GM11168 (cell line): Measurements from ENCODE around the gene F8A3.
"Not testable (repeated sequence)": the region's sequence is repeated elsewhere in the genome, so short reads cannot be mapped to it uniquely, and the experiment has no call there.

Experiments used
- in situ Hi-C: fragments of 300-500 bp; cut with MboI; formaldehyde crosslinking; loops from one replicate; pipeline ENCODE4 v1.12.0; 2022; ENCODE audit warnings: low sequenced_read_pairs; ENCODE audit not compliant: unreplicated experiment

Gene F8A3

GRCh38 chrX:155458471-155458870, at the start of gene F8A3:
F8A3 (minus strand) TSS chrX:155458620; CDS start chrX:155458600, 20 bp downstream.
- in situ Hi-C loops = not testable (repeated sequence)

GRCh38 chrX:155505296-155505695, 46.9 kb upstream of the F8A3 start:
- in situ Hi-C loops = no loop called here

- in situ Hi-C loops = not testable (repeated sequence)
These were observed 36.7 kb upstream of the F8A3 start for GRCh38 chrX:155495134-155495533.

- in situ Hi-C loops = not testable (repeated sequence)
These were observed 33.0 kb upstream of the F8A3 start for GRCh38 chrX:155491421-155491820.

- in situ Hi-C loops = not testable (repeated sequence)
These were observed 18.7 kb upstream of the F8A3 start for GRCh38 chrX:155477136-155477535.

- in situ Hi-C loops = not testable (repeated sequence)
These were observed 8.0 kb upstream of the F8A3 start for GRCh38 chrX:155466269-155466938.

- in situ Hi-C loops = not testable (repeated sequence)
These were observed 2.1 kb upstream of the F8A3 start for GRCh38 chrX:155460501-155460900.

- in situ Hi-C loops = not testable (repeated sequence)
These were observed 516 bp downstream of the F8A3 start for GRCh38 chrX:155457761-155458447.

- in situ Hi-C loops = no loop called here
These were observed 17.3 kb downstream of the F8A3 start for GRCh38 chrX:155441097-155441496.

GRCh38 chrX:155435744-155436112, 22.7 kb downstream of the F8A3 start:
- in situ Hi-C loops = no loop called here

GRCh38 chrX:155434906-155435743, 23.3 kb downstream of the F8A3 start:
- in situ Hi-C loops = no loop called here

GRCh38 chrX:155417769-155418168, 40.7 kb downstream of the F8A3 start:
- in situ Hi-C loops = no loop called here
